DND-41 (cell line): ENCODE data around the gene COL4A1.

ENCODE experiments used
- ATAC-seq: fragments of 200-7000 bp; cut with Tn5 transposase; 3 replicates; pipeline ENCODE4 v1.9.1; 2021; ENCODE audit warnings: low read depth; ENCODE audit not compliant: insufficient read depth
- DNase-seq: peaks from one replicate; pipeline ENCODE4 v3.0.0-alpha.2; 2020
- H2AFZ ChIP-seq: 2 replicates; pipeline ENCODE4 v1.6.0; 2012; ENCODE audit warnings: low read depth, low read length
- H3K27ac ChIP-seq: 2 replicates; pipeline ENCODE4 v1.5.1; 2012; ENCODE audit warnings: low read length, inconsistent platforms
- H3K27me3 ChIP-seq: fragments of 200-600 bp; sonication (generic); 2 replicates; pipeline ENCODE4 v1.6.0; 2012; ENCODE audit warnings: low read length, mild to moderate bottlenecking, inconsistent platforms; ENCODE audit not compliant: insufficient read depth, poor library complexity
- H3K36me3 ChIP-seq: 2 replicates; pipeline ENCODE4 v1.5.1; 2012; ENCODE audit warnings: low read length, inconsistent platforms; ENCODE audit not compliant: insufficient read depth
- H3K4me1 ChIP-seq: 2 replicates; pipeline ENCODE4 v1.5.1; 2012; ENCODE audit warnings: mild to moderate bottlenecking, low read length; ENCODE audit not compliant: insufficient read depth
- H3K4me2 ChIP-seq: 2 replicates; pipeline ENCODE4 v1.6.0; 2012; ENCODE audit warnings: mild to moderate bottlenecking, moderate library complexity, low read length, inconsistent platforms; ENCODE audit not compliant: insufficient read depth
- H3K4me3 ChIP-seq, 2 experiments: fragments of 200-600 bp in 1 of 2; shearing (Covaris generic) in 1 of 2; 2 replicates each; pipeline ENCODE4 v1.5.1; 2012 to 2016; ENCODE audit warnings: inconsistent platforms in 2 of 2, low read length in 2 of 2, mild to moderate bottlenecking in 2 of 2, low read depth in 1 of 2, moderate library complexity in 1 of 2
- H3K79me2 ChIP-seq: 2 replicates; pipeline ENCODE4 v1.6.0; 2012; ENCODE audit warnings: low read length, inconsistent platforms; ENCODE audit not compliant: insufficient read depth
- H3K9ac ChIP-seq: 2 replicates; pipeline ENCODE4 v1.6.0; 2012; ENCODE audit warnings: low read depth, mild to moderate bottlenecking, inconsistent platforms, low read length, moderate library complexity
- H3K9me3 ChIP-seq: 2 replicates; pipeline ENCODE4 v1.5.1; 2012; ENCODE audit warnings: low read length, moderate library complexity, mild to moderate bottlenecking, inconsistent platforms; ENCODE audit not compliant: insufficient read depth, severe bottlenecking
- H4K20me1 ChIP-seq: 2 replicates; pipeline ENCODE4 v1.6.0; 2012; ENCODE audit warnings: low read length; ENCODE audit not compliant: insufficient read depth
- EZH2 ChIP-seq: IDR thresholded peaks from 3 replicates; pipeline ENCODE4 v1.6.1; 2012; ENCODE audit warnings: borderline replicate concordance, low read depth, mild to moderate bottlenecking, moderate library complexity, low read length, inconsistent platforms; ENCODE audit not compliant: severe bottlenecking
- TF ChIP-seq, protein P1 (sequence below): IDR thresholded peaks from 2 replicates; pipeline ENCODE4 v1.5.1; 2012; ENCODE audit warnings: borderline replicate concordance, low read length, moderate library complexity, mild to moderate bottlenecking; ENCODE audit not compliant: poor library complexity, severe bottlenecking; ENCODE audit errors: extremely low read depth

Gene COL4A1

DNA sequence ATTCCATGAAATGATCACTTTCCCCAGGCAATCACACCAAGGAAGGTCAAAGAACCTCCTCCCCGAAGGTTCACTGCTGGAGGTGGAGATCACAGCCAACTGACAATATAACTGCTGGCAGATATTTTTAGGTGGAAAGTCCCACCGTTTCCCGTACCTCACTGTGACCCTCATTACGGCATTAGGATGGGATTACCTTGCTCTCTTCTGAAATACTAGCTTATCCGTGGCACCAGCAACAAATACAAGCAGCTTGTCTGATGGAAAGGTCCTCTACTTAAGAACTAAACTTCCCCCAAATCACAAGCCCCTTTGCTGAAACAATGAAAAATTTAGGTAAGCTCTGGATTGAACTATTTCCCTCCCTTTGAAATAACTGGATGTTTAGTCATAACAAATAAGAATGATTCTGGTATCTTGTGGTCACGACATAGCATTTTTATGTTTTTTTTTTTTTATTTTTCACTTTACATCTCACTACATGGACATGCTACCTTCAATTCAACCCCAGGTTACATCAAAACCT lies 178.9 kb downstream of the COL4A1 start:
- Histone ChIP-seq H3K79me2 (no peaks in the 10 kb centered on the region), H2AFZ (no peak overlapping the region), H3K4me2 (no peak overlapping the region), H3K9ac (no peak overlapping the region), H3K9me3 (no peaks in the 10 kb centered on the region), H3K27ac (no peak overlapping the region), H3K27me3 (peaks cover 14% of the 10 kb centered on the region), H3K4me1 (no peaks in the 10 kb centered on the region), H3K4me3 (no peak overlapping the region), H3K36me3 (no peaks in the 10 kb centered on the region), H4K20me1 (no peaks in the 10 kb centered on the region)
- ATAC-seq = no peak
- TF ChIP-seq, protein P1, sequence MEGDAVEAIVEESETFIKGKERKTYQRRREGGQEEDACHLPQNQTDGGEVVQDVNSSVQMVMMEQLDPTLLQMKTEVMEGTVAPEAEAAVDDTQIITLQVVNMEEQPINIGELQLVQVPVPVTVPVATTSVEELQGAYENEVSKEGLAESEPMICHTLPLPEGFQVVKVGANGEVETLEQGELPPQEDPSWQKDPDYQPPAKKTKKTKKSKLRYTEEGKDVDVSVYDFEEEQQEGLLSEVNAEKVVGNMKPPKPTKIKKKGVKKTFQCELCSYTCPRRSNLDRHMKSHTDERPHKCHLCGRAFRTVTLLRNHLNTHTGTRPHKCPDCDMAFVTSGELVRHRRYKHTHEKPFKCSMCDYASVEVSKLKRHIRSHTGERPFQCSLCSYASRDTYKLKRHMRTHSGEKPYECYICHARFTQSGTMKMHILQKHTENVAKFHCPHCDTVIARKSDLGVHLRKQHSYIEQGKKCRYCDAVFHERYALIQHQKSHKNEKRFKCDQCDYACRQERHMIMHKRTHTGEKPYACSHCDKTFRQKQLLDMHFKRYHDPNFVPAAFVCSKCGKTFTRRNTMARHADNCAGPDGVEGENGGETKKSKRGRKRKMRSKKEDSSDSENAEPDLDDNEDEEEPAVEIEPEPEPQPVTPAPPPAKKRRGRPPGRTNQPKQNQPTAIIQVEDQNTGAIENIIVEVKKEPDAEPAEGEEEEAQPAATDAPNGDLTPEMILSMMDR = no peak
- no peak for TF ChIP-seq EZH2
- DNase-seq = no peak

DNA sequence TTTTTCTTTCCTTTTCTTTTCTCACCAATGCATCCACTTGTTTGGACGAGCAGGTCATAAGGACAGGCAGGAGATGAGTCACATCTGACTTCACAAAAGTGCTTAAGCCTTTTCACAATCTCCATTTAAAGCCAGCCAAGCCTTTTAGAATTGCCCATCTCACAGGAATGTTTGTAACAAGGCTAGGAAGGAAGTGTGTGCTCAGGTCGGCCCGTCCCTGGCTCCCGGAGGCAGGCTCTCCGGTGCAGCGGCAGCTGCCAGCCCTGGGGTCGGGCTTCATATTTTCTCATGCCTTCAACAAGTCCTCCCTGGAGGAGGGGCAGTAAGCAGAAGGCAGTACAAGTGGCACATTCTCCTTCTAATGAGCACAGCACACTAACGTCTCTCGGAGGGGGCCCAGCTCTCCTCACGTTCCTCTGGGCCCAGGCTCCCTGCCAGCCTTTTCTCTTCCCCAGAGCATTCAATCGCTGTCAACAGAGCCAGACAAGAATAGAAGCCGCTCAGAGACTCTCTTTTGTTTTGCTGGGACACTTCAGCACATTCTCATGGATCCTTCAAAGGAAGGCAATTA lies 180.5 kb downstream of the COL4A1 start:
- no peaks in the 10 kb centered on the region for H3K36me3 ChIP-seq
- no peaks in the 10 kb centered on the region for H4K20me1 ChIP-seq
- no peak overlapping the region for H3K4me3 ChIP-seq
- DNase-seq (no peak), ATAC-seq (no peak)
- peaks cover 18% of the 10 kb centered on the region for H3K27me3 ChIP-seq
- H3K27ac ChIP-seq = no peak overlapping the region
- H3K4me2 ChIP-seq = no peak overlapping the region
- TF ChIP-seq, protein P1 = no peak
- TF ChIP-seq EZH2 = no peak
- H3K4me1 ChIP-seq = no peaks in the 10 kb centered on the region
- H2AFZ ChIP-seq = no peak overlapping the region
- no peaks in the 10 kb centered on the region for H3K9me3 ChIP-seq
- no peak overlapping the region for H3K9ac ChIP-seq
- H3K79me2 ChIP-seq = no peaks in the 10 kb centered on the region

DNA sequence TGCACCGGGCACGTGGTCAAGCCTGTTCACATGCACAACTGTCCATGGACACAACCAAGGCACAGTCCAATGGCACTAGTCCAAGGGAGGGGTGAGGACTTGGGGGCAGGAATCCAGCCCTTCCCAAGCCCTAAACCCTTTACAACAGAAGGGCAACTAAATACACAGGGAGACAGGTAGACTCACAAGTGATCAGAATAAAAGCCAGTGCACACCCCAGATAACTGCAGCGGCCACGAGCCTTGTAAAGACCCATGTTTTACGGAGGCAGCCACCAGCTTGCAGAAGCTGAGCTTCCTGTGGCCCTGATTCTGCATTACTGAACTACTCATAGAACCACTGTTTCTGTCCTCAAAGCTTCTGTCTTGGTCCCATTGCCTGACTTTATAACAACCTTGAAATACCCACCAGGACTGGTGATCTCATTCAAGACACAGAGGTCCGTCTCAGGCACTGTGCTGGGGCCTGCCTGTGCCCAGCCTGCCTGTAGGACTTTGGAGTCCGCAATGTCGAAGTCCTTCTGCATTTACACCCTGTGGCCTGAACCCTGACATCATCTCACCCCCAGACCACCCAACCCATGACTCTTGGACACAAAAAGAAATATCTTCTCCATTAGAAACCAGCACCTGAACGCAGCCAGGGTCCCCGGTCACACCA lies 181.2 kb downstream of the COL4A1 start:
- Histone ChIP-seq H4K20me1 (no peaks in the 10 kb centered on the region), H2AFZ (no peak overlapping the region), H3K36me3 (no peaks in the 10 kb centered on the region), H3K79me2 (no peaks in the 10 kb centered on the region), H3K9ac (no peak overlapping the region), H3K4me1 (no peaks in the 10 kb centered on the region), H3K27me3 (peaks cover 21% of the 10 kb centered on the region), H3K4me2 (no peak overlapping the region), H3K4me3 (no peak overlapping the region), H3K9me3 (no peaks in the 10 kb centered on the region), H3K27ac (no peak overlapping the region)
- DNase-seq (no peak), ATAC-seq (no peak)
- TF ChIP-seq, protein P1 = no peak
- no peak for TF ChIP-seq EZH2
